ENCODE results near the gene CDKN2C. TPM values are rescaled to one million over a fixed set of nuclear protein-coding genes. Genes with fewer than 3 reads are reported as not detected.

The CDKN2C gene
- total RNA-seq, 1 experiment from 2014 or later = 50.4 TPM

DNA sequence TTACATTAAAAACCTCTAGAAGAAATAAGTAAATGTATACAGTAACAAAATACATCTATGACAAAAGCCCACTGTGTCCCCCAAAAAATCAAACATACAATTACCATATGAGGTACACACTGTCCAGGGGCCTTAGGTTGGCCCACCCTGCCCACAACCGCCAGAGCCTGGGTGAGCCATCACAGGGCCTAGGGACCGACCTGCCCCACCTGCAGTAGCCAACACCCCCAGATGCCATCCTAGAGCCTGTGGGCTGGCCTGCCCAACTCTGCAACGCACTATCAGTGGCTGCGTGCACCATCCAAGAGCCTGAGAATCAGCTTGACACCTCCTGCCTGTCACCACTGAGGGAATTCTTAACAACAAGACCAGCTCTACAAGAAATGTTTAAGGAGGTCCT, 49.0 kb upstream of the CDKN2C start:
- Histone ChIP-seq H3K27ac (ENCODE audit: low read length) (no peak overlapping the region), H3K9me3 (ENCODE audit: control insufficient read depth, insufficient read depth, low read depth, low read length) (no peaks in the 10 kb centered on the region), H3K4me1 (ENCODE audit: control insufficient read depth, insufficient read depth, low read length) (no peaks in the 10 kb centered on the region), H3K4me3 (ENCODE audit: low read depth in 2 of 2, low read length in 2 of 2) (no peak overlapping the region), H3K27me3 (ENCODE audit: control insufficient read depth, insufficient read depth, low read length) (no peaks in the 10 kb centered on the region), H3K36me3 (ENCODE audit: control insufficient read depth, insufficient read depth, low read length) (no peaks in the 10 kb centered on the region)
- intact Hi-C loops (cut with micrococcal nuclease; ENCODE audit: unreplicated experiment) = no loop called here
- ChIA-PET POLR2A (no interaction called here), CTCF (no interaction called here)
- in situ Hi-C loops (cut with HindIII; ENCODE audit: low pct_unique_long_range_greater_than_20kb, low sequenced_read_pairs) = no loop called here
- TF ChIP-seq SIN3A (IDR thresholded peaks at IDR 0.05; ENCODE audit: borderline replicate concordance, insufficient read depth, low read depth, low read length) (no peak), POLR2AphosphoS5 (IDR thresholded peaks at IDR 0.05; ENCODE audit: low read depth, low read length) (no peak)
- TF ChIP-seq, protein P1, sequence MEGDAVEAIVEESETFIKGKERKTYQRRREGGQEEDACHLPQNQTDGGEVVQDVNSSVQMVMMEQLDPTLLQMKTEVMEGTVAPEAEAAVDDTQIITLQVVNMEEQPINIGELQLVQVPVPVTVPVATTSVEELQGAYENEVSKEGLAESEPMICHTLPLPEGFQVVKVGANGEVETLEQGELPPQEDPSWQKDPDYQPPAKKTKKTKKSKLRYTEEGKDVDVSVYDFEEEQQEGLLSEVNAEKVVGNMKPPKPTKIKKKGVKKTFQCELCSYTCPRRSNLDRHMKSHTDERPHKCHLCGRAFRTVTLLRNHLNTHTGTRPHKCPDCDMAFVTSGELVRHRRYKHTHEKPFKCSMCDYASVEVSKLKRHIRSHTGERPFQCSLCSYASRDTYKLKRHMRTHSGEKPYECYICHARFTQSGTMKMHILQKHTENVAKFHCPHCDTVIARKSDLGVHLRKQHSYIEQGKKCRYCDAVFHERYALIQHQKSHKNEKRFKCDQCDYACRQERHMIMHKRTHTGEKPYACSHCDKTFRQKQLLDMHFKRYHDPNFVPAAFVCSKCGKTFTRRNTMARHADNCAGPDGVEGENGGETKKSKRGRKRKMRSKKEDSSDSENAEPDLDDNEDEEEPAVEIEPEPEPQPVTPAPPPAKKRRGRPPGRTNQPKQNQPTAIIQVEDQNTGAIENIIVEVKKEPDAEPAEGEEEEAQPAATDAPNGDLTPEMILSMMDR (IDR thresholded peaks at IDR 0.05) = no peak
- DNase-seq (ENCODE audit: low read depth, low spot score) = no peak
- no peak for ATAC-seq
- BruUV-seq (replicated peaks) = no TSS peak

DNA sequence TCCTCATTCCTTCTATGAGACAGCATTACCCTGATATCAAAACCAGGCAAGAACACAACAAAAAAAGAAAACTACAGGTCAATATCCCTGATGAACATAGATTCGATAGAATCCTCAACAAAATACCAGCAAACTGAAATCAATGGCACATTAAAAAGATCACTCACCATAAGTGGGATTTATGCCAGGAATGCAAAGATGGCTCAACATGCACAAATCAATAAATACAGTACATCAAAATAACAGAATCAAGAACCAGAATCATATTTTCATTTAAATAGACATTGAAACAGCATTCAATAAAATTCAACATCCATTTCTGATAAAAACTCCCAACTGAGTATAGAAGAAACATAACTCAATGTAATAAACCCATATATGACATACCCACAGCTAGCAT, 46.5 kb upstream of the CDKN2C start:
- POLR2A ChIA-PET = no interaction called here
- no TSS peak for BruUV-seq (replicated peaks)
- H3K9me3 ChIP-seq (ENCODE audit: control insufficient read depth, insufficient read depth, low read depth, low read length) = no peaks in the 10 kb centered on the region
- H3K27ac ChIP-seq (ENCODE audit: low read length) = no peak overlapping the region
- CTCF ChIA-PET = no interaction called here
- in situ Hi-C loops (cut with HindIII; ENCODE audit: low pct_unique_long_range_greater_than_20kb, low sequenced_read_pairs) (no loop called here), intact Hi-C loops (cut with micrococcal nuclease; ENCODE audit: unreplicated experiment) (no loop called here)
- DNase-seq (ENCODE audit: low read depth, low spot score) = no peak
- no peaks in the 10 kb centered on the region for H3K36me3 ChIP-seq (ENCODE audit: control insufficient read depth, insufficient read depth, low read length)
- no peak for ATAC-seq
- TF ChIP-seq, protein P2, sequence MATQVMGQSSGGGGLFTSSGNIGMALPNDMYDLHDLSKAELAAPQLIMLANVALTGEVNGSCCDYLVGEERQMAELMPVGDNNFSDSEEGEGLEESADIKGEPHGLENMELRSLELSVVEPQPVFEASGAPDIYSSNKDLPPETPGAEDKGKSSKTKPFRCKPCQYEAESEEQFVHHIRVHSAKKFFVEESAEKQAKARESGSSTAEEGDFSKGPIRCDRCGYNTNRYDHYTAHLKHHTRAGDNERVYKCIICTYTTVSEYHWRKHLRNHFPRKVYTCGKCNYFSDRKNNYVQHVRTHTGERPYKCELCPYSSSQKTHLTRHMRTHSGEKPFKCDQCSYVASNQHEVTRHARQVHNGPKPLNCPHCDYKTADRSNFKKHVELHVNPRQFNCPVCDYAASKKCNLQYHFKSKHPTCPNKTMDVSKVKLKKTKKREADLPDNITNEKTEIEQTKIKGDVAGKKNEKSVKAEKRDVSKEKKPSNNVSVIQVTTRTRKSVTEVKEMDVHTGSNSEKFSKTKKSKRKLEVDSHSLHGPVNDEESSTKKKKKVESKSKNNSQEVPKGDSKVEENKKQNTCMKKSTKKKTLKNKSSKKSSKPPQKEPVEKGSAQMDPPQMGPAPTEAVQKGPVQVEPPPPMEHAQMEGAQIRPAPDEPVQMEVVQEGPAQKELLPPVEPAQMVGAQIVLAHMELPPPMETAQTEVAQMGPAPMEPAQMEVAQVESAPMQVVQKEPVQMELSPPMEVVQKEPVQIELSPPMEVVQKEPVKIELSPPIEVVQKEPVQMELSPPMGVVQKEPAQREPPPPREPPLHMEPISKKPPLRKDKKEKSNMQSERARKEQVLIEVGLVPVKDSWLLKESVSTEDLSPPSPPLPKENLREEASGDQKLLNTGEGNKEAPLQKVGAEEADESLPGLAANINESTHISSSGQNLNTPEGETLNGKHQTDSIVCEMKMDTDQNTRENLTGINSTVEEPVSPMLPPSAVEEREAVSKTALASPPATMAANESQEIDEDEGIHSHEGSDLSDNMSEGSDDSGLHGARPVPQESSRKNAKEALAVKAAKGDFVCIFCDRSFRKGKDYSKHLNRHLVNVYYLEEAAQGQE (IDR thresholded peaks at IDR 0.05; ENCODE audit: insufficient read depth in 1 of 2, low read depth in 2 of 2, low read length in 1 of 2) = no peak
- TF ChIP-seq SIN3A (IDR thresholded peaks at IDR 0.05; ENCODE audit: borderline replicate concordance, insufficient read depth, low read depth, low read length) (no peak), POLR2AphosphoS5 (IDR thresholded peaks at IDR 0.05; ENCODE audit: low read depth, low read length) (no peak), TCF7L2 (IDR thresholded peaks at IDR 0.05; ENCODE audit: low read depth, low read length) (no peak)
- TF ChIP-seq, protein P1 (IDR thresholded peaks at IDR 0.05) = no peak
- no peaks in the 10 kb centered on the region for H3K27me3 ChIP-seq (ENCODE audit: control insufficient read depth, insufficient read depth, low read length)
- no peak overlapping the region for H3K4me3 ChIP-seq (ENCODE audit: low read depth in 2 of 2, low read length in 2 of 2)
- no peaks in the 10 kb centered on the region for H3K4me1 ChIP-seq (ENCODE audit: control insufficient read depth, insufficient read depth, low read length)

All from Panc1 (cell line).